Activated T-cell treated with anti-CD3 and anti-CD28 coated beads, Interleukin-2, amount 50 U/mL, for 48 hours (primary cell): ENCODE results near the gene FNBP1.
"Not testable (repeated sequence)": the region's sequence is repeated elsewhere in the genome, so short reads cannot be mapped to it uniquely, and the experiment has no call there.

ENCODE experiments used
- DNase-seq, 2 experiments: peaks; one replicate each; pipeline ENCODE4 v3.0.0-alpha.2; 2020

FNBP1 gene

DNA sequence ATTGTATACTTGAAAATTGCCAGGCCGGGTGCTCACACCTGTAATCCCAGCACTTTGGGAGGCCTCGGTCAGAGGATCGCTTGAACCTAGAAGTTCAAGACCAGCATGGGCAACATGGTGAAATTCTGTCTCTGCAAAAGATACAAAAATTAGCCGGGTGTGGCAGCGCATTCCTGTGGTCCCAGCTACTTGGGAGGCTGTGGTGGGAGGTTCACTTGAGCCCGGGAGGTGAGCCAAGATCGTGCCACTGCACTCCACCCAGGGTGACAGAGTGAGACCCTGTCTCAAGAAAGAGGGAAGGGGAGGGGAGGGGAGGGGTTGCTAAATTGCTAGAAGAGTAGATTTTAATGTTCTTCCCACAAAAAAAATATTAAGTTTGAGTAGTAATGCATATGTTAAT, 53.2 kb downstream of the FNBP1 start:
- peak; percentile 14 to 15 for DNase-seq

DNA sequence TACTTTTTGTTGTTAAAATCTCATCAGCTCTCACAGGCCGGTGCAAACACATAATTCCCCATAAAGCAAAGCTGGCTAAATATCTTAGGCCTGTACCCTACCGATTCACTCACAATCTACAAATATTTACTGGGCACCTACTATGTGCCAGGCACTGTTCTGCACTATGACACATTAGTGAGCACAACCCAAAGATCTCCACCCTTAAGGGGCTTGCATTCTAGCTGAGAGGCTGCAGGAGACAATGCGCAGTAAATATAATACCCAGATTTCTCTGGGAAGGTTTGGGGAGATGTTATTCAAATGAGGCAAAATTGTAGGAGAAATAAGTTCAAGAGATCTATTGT, 53.7 kb downstream of the FNBP1 start:
- peak in 1 of 2 experiments; percentile 22 for DNase-seq

DNA sequence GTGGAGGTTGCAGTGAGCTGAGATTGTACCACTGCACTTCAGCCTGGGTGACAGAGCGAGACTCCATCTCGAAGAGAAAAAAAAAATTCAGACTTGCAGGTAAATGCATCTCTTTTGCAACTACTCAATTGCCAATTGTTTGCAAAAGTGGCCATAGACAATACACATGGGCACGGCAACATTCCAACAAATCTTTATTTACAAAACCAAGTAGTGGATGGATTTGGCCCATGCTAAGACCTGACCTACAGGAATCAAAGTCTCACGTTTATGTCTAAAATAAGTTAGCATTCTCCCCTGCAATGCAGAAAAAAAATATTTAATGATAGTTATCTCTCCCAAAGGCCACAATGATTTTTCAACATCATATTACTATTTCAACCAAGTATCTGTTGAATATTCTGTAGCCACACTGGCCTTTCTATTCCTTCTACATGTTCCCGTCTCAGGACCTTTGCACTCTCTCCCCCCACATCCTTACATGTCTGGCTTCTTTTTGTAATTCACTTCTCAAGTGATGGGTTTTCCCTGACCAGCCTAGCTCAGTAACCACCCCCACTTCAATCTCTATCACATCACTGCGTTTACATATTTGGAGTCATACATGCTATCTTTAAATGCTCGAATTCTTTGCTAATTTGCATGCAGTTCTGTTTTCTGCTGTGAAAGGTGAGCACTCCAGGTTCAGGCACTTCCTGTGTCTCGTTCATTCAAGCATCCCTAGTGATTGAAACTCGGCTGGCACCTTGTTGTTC, 54.2 kb downstream of the FNBP1 start:
- peak; percentile 25 to 30 for DNase-seq

DNA sequence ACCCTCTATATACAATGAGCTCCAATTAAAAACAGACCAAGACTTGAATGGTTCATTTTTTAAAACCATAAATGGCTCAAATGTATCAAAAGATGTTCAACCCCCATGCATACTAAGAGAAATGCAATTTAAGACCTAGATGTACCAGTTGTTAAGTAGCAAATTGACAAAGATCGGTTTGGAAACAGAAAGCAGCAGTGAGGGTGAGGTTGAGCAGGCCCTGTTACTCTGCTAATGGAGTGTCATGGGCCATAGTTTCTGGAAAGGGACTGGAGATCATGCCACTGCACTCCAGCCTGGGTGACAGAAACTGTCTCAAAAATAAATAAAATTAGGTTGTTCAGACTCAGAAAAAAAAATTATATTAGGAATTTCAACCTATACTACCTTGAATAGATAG, 55.0 kb downstream of the FNBP1 start:
- peak; percentile 7 to 10 for DNase-seq

DNA sequence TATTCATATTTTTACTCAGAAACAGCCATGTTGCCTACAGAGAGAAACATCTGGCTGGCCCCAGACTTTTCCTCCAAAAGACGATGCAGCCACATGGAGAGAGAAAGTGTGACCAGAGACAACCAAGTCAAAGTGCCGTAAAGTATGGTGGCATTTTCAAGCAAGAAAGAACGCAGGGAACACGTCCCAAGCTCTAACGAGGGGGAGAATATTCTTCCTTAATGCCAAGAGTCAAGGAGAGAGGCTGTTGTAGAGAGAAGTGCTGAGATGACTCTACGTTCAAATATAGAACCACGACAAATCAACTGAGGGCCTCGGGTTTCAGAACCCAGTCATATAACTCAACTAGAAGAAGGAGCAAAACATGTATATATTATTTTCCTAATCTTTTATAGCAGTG, 55.9 kb downstream of the FNBP1 start:
- DNase-seq: peak; percentile 55 to 60

DNA sequence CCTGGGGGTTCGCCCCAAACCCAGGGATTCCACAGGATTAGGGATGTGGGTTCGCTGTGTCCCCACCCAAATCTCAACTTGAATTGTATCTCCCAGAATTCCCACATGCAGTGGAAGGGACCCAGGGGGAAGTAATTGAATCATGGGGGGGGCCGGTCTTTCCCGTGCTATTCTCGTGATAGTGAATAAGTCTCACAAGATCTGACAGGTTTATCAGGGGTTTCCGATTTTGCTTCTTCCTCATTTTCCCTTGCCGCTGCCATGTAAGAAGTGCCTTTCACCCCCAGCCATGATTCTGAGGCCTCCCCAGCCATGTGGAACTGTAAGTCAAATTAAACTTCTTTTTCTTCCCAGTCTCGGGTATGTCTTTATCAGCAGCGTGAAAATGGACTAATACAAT, 58.4 kb downstream of the FNBP1 start:
- not testable (repeated sequence) for DNase-seq

DNA sequence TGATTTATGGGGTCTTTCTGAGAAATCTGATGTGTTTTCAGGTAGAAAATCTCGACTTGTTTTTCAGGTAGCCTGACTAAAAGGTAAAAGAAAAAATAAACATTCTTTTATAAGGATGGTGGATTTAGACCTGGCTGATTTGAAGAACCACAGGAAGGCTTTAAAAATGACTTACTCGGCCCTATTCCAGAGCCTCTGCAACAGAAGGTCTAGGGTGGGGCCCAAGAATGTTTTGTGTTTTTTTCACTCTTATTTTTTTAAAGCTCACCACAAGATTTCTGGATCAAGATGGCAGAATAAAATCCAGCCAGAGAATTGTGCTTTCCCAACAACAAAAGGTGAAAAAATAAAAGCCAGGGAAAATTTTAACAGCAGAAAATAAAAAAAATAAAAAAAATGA, 59.1 kb downstream of the FNBP1 start:
- DNase-seq: no peak

DNA sequence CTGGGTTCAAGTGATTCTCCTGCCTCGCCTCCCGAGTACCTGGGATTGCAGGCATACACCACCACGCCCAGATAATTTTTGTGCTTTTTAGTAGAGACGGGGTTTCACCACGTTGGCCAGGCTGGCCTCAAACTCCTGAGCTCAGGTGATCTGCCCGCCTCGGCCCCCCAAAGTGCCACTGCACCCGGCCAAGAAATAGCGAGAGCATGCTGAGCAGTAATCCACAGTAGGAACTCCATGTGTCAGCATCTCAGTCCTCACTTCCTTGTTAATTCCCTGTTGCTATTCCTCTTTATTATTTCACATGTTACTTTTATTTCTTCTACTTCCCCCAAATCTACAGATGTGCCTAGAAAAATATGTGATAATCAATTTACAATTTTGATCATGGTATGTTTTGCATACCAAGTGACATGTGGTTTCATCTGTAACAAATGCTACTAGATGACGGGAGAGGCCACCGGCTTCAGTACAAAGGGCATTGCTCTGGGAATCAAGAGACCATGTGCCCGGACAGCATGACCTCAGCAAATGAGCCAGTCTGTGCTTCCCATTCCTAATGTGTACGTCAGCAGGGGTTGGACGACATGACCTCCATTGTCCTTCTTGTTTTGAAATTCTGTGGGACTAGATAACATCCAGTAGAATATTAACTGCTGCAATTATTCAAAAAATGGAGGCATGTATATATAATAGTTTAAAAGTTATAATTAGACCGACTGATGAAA, 61.6 kb downstream of the FNBP1 start:
- peak in 1 of 2 experiments; percentile 4 for DNase-seq

DNA sequence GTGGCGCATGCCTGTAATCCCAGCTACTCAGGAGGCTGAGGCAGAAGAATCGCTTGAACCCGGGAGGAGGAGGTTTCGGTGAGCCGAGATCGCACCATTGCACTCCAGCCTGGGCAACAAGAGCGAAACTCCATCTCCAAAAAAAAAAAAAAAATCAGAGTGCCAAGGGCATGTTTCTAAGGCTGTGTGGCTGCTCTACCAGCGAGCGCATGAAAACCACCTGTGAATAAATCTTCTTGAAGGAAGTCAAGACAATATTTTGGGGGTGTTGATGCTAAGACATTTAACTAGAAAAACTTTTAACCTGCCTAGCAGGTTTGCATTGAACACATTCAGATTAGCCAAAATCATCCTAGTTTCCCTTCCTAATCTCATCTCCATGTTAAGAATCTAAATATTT, 62.8 kb downstream of the FNBP1 start:
- not testable (repeated sequence) for DNase-seq

DNA sequence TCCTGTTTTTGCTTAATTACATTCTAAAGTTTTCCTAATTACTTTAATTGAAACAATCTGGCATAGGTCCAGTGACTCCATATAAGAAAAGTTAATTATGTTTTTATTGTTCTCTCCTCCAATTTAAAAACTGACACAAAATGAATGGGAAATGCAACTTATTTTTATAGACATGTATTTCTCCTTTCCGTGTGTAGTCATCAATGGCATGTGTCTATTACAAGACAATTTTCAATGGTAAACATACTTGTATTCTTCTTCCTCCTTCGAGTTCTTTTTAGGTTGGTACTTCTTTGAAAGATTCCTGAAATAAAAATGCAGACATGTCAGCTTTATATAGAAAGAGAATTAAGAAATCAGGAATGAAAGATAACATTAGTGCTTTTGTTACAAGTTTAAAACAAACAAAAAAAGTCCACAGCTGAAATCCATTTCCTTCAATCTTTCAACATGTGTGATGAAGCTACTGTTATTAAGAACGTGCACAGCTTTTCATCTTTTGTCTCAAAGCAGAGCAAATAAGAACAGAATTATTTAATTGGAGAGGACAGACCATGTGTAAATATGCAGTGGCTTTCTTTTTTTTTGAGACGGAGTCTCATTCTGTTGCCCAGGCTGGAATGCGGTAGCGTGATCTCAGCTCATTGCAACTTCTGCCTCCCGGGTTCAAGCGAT, 63.8 kb downstream of the FNBP1 start:
- DNase-seq: no peak

DNA sequence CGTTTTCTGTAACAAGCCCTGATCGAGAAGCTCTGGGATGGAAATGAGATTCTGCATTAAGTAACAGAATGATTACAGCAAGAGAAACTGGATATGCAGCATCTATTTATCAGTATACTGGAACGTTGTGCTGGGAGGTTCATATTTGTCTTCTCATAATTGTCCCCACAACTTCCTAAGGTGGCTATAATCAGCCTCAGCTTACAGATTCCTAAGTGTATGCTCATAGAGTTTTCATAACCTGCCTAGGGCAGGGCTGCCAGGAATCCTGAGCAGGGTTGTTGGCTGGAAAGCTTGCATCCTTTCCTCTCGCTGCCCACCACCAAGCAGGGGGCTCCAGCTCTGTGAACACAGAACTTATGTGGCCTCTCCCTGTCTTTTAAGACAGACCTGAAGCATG, 70.2 kb downstream of the FNBP1 start:
- peak; percentile 14 for DNase-seq

DNA sequence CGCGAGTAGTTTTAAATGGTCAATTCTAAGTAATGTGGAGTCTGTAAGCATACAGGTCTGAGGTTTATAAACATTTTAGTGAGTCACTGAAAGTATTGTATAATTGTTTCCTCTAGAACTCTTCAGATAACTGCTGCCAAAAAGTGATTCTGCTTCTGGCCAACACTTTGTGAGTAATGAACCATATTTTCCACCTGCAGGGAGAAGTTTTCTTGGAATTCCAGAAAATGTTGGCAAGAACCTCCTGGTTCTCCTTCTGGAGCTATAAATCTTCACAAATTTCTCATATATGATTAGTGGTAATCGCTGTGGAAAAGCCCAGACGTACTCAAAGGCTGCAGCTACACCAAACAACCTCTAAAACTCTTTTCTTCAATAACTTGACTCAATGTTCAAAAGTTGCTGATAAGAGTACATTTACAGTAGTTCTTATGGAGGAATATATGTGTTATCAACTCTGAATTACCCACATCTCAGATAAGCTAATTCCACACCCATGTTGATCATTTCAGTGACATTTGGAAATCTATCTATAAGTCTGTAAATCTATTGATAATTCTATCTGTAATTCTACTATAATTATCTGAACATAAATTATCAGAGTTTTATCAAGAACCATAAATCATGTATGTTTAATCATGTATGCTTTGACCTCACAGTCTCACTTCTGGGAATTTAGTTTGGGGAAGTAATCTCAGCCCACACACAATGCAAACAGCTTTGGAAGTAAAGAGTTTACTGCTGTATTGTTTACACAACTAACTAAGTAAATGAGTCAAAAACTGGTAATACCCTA, 74.1 kb downstream of the FNBP1 start:
- peak in 1 of 2 experiments; percentile 11 for DNase-seq

DNA sequence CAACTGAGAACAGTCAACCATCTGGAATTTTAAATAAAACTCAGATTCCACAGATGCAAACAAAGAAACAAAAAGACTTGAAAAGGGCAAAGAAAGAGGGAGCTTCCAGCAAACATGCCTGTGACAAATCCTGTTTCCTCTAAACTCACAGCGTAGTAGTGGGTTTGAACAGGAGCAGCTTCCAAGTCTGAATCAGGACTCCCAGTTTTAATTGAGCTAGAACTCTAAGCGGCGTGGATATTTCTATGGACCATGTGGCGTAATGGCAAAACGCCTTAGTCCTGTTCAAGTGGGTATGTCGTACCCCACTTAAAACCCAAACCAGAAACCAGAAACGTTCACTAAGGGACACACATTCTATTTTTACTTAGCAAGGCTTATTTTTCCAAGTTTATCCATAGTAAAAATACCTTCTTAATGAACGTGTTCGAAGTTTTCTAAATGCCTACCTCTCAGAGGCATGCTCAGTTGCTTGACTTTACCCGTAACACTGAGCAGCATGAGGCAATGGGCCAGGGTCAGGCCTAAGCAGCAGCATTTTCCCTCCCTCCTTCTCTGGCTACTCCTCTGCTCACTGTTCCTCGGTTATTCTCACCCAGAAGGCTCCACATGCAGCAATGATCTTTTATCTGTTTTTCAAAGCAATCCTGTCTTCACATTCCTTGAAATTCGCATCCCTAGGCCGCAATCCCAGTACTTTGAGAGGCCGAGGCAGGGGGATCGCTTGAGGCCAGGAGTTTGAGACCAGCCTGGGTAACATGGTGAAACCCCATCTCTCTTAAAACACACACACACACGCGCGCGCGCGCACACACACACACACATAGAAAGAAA, 77.9 kb downstream of the FNBP1 start:
- peak; percentile 9 to 16 for DNase-seq

DNA sequence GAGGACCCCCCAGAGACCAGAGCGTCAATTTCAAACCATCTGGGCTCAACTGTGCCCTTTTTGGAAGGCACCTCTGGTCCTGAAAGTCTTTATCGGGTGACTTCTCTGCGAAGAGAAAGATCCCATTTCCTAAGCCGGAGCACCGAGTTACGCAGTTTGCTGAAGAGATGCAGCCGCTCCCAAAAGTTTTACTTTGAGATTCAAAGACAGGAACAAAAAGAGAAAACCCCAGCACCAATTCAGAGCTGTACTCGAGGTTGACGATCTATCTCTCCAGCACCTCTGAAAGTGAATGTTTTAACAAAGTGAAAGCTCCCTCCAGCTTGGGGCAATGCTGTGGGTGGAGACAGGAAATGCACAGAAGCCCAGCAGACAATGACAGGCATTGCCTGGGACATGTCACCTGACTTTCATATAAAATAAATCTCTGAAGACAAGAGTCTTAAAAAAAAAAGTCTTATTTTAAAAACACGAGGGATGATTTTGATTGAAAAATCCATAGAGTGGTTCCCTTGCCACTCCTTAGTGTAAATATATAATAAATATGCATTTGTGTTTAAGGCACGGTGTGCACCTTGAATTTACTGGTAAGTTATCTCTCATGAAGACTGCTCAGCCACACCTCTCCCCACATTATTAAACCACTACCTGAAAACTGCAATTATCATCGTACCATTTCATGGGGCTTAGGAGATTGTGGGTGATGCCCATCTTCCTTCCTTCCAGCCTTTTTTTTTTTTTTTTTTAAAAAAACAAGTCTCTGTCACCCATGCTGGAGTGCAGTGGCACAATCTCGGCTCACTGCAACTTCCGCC, 79.9 kb downstream of the FNBP1 start:
- DNase-seq: peak; percentile 66 to 74

DNA sequence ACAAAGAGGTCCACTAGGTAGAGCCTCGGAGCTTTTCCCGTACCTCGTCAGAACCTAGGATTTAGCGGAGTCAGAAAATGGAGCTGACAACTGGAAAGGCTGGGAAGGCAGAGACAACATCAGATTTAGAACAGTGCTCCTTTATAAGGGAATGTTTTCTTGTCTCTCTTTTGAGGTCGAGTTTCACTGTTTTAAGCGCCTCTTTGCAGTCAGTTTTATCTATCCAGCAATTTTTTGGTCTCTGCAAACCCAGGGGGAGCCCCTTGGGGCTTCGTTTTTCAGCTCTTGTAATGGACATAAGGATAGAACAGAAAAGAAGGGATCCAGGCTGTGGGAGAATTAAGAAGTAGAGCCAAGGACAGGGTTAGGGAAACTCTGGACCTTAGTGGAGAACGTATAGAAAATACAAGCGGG, 80.5 kb downstream of the FNBP1 start:
- no peak for DNase-seq

DNA sequence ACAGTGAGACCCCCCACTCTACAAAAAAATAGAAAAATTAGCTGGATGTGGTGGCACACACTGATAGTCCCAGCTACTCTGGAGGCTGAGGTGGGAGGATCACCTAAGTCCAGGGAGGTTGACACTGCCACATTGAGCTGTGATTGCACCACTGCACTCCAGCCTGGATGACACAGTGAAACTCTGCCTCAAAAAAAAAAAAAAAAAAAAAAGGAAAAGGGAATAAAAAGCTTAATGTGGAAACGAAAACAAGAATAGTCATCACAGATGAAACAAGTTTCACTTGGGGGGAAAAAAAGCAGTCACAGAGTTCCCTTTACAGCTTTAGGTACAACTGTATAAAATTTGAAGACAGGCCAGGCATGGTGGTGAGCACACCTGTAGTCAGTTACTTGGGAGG, 84.2 kb downstream of the FNBP1 start:
- DNase-seq: no peak

DNA sequence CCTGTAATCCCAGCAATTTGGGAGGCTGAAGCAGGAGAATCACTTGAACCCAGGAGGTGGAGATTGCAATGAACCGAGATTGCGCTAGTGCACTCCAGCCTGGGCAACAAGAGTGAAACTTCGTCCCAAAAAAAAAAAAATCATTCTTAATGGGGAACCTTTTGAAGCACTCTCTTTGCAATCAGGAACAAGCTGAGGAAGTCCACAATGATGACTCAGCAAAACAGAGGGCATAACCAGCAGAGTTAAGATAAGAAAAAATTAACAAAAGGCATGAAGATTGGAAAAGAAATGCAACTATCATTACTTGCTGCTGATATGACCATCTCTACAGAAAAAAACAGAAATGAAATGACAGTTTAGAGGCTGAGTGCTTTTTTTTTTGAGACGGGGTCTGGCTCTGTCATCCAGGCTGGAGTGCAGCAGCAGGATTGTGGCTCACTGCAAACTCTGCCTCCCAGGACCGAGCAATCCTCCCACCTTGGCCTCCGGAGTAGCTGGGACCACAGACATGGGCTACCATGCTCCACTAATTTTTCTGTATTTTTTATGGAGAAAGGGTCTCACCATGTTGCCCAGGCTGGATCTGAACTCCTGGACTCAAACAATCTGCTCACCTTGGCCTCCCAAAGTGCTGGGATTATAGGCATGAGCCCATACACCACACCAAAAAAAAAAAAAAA, 88.0 kb downstream of the FNBP1 start:
- DNase-seq: no peak

DNA sequence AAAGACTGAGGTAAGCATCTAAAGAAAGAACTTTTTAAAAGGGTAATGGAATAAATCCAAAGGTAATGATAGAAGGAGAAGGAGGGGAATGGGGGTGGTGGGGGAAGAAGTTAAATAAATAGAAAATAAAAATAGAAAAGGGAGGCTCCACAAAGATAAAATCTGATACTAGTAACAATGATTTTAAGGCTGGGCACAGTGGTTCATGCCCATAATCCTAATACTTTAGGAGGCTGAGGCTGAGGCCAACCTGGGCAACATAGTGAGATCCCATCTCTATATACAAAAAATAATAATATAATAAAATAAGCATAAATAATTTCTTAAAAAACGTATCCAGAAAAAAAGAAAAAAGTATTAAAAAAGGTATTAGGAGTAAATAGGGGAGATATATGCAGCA, 89.3 kb downstream of the FNBP1 start:
- no peak for DNase-seq

DNA sequence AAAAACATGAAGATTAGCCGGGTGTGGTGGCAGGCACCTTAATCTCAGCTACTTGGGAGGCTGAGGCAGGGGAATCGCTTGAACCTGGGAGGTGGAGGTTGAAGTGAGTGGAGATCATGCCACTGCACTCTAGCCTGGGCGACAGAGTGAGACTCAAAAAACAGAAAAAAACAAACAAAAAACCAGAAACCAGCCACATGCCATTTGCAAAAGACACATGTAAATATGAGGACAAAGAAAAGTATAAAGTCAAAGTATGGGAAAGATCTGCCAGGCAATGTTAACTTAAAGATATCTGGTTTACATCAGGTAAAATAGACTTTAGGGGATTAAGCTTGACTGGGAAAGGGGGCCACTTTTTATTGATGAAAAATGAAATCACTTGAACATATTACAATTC, 90.7 kb downstream of the FNBP1 start:
- no peak for DNase-seq

DNA sequence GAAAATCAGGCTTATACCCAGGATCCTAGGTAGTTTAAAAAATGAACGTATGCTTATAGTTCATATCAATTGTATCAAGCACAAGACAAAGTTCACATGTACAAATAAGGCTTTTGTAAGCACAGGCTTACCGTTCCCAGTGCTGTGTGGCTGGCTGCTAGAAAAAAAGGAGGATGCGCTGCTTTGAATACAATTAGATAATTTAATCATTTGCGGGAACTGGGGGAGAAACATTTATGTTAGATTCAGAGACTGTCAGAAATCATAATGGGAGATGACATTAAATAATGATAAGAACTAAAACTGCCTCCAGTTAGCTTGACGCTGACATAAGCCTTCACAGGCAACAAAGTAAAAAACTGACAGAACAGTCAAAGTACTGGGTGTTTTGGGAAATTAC, 93.2 kb downstream of the FNBP1 start:
- no peak for DNase-seq

DNA sequence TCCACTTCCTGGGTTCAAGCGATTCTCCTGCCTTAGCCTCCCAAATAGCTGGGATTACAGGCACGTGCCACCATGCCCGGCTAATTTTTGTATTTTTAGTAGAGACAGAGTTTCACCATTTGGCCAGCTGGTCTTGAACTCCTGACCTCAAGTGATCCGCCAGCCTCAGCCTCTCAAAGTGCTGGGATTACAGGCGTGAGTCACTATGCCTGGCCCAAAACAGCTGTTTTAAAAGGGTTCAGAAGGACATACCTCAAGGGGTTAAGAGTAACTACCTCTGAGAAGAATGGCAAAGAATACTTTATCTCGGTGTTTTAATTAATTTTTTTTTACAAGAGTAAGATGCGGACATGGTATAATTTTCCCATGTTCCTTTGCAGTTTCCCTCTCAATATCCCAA, 94.4 kb downstream of the FNBP1 start:
- DNase-seq: peak in 1 of 2 experiments; percentile 12
